Upper lobe of left lung (tissue), 6 donors: Measurements from ENCODE around the gene OR6J1. TPM values are rescaled to one million over a fixed set of nuclear protein-coding genes. Genes with fewer than 3 reads are reported as not detected.

Experiments used
- ATAC-seq, 2 donors: fragments of 200-7000 bp; cut with Tn5 transposase; one replicate each; pipeline ENCODE4 v1.9.1; 2022; ENCODE audit warnings: mild to moderate bottlenecking in 2 of 2, moderate library complexity in 2 of 2; ENCODE audit not compliant: low FRiP score in 2 of 2
- DNase-seq, 2 donors: peaks; one replicate each; pipeline ENCODE4 v3.0.0-alpha.2; 2019 to 2020
- H3K27ac ChIP-seq, 4 donors: fragments of 200-600 bp; sonication (generic); one replicate each; pipeline ENCODE4 v1.5.1; 2016 to 2019
- H3K27me3 ChIP-seq, 4 donors: fragments of 200-600 bp; sonication (generic); one replicate each; pipeline ENCODE4 v1.5.1; 2017 to 2019
- H3K36me3 ChIP-seq, 4 donors: fragments of 200-600 bp; sonication (generic); one replicate each; pipeline ENCODE4 v1.5.1; 2016 to 2019
- H3K4me1 ChIP-seq, 4 donors: fragments of 200-600 bp; sonication (generic); one replicate each; pipeline ENCODE4 v1.5.1; 2018 to 2019
- H3K4me3 ChIP-seq, 4 donors: fragments of 200-600 bp; sonication (generic); one replicate each; pipeline ENCODE4 v1.5.1; 2017 to 2019; ENCODE audit warnings: mild to moderate bottlenecking in 2 of 4, moderate library complexity in 1 of 4
- H3K9me3 ChIP-seq, 4 donors: fragments of 200-600 bp; sonication (generic); one replicate each; pipeline ENCODE4 v1.5.1; 2018 to 2019
- CTCF ChIP-seq, 6 experiments: fragments of 450-650 bp in 4 of 6; fragments of 200-600 bp in 2 of 6; sonication (generic) in 2 of 6; IDR thresholded peaks; one replicate each; pipeline ENCODE4 v1.5.1; 2016 to 2019; ENCODE audit warnings: antibody characterized with exemption in 6 of 6
- EP300 ChIP-seq, 4 donors: sonication (generic); formaldehyde crosslinking; IDR thresholded peaks; one replicate each; pipeline ENCODE4 v1.5.1; 2017; ENCODE audit warnings: antibody characterized with exemption in 4 of 4, control low read depth in 2 of 4
- POLR2A ChIP-seq, 4 donors: fragments of 450-650 bp; IDR thresholded peaks; one replicate each; pipeline ENCODE4 v1.5.1; 2016 to 2017; ENCODE audit warnings: antibody characterized with exemption in 4 of 4, mild to moderate bottlenecking in 2 of 4
- POLR2AphosphoS5 ChIP-seq, 2 donors: sonication (generic); formaldehyde crosslinking; IDR thresholded peaks; one replicate each; pipeline ENCODE4 v1.5.1; 2017; ENCODE audit warnings: antibody characterized with exemption in 2 of 2
- WGBS, 2 donors: methylation state at CpG; one replicate each; pipeline ENCODE4 v1.1.5; 2017 to 2018; 5-methylcytosine and 5-hydroxymethylcytosine counted together
- total RNA-seq, 6 donors: library from RNA; depleted of rRNA in 4 of 6; stranded (reverse); fragments of >200 nt in 4 of 6; gene quantifications; one replicate each; pipeline versions ENCODE4 v1.1.0 to v1.2.1, GENCODE V29; 2016 to 2021
- donor health status: DM: no; HTN: no; CAD: no; lungs with moderate emphysema.
- donor health status: DM: no; HTN: yes; CAD: no; lungs with severe emphysema.

Gene OR6J1
- total RNA-seq, 6 donors from 2014 or later: 0.30 TPM; not detected in 5

GRCh38 chr14:22606380-22606779 is 37.8 kb downstream of the OR6J1 start:
- TF ChIP-seq EP300 (IDR thresholded peaks at IDR 0.05): no peak
- TF ChIP-seq POLR2AphosphoS5 (IDR thresholded peaks at IDR 0.05): no peak
- TF ChIP-seq POLR2A (IDR thresholded peaks at IDR 0.05): no peak
- no peak for TF ChIP-seq CTCF (IDR thresholded peaks at IDR 0.05)
- no peak for DNase-seq
- no peaks in the 10 kb centered on the region for H3K4me1 ChIP-seq
- no peaks in the 10 kb centered on the region for H3K9me3 ChIP-seq
- H3K27me3 ChIP-seq: no peaks in the 10 kb centered on the region
- no peak for ATAC-seq
- H3K4me3 ChIP-seq: no peak overlapping the region
- no peak overlapping the region for H3K27ac ChIP-seq
- H3K36me3 ChIP-seq: peaks cover 54 to 99% (median 87%) of the 10 kb centered on the region in 4 donors
- WGBS, 2 donors: 90 to 94% methylated on average over 6 of the region's 6 CpGs

GRCh38 chr14:22602862-22603261 is 41.3 kb downstream of the OR6J1 start:
- no peak for ATAC-seq
- peaks cover 8 to 19% (median 11%) of the 10 kb centered on the region in 4 donors for H3K4me1 ChIP-seq
- no peak for DNase-seq
- H3K36me3 ChIP-seq: peaks cover 39 to 64% (median 60%) of the 10 kb centered on the region in 4 donors
- H3K27ac ChIP-seq: no peak overlapping the region
- H3K4me3 ChIP-seq: no peak overlapping the region
- no peaks in the 10 kb centered on the region for H3K27me3 ChIP-seq
- no peaks in the 10 kb centered on the region for H3K9me3 ChIP-seq
- TF ChIP-seq EP300 (IDR thresholded peaks at IDR 0.05) (no peak), POLR2AphosphoS5 (IDR thresholded peaks at IDR 0.05) (no peak), POLR2A (IDR thresholded peaks at IDR 0.05) (no peak), CTCF (IDR thresholded peaks at IDR 0.05) (no peak)

GRCh38 chr14:22601996-22602395 is 42.2 kb downstream of the OR6J1 start:
- peaks cover 36 to 55% (median 51%) of the 10 kb centered on the region in 4 donors for H3K36me3 ChIP-seq

GRCh38 chr14:22601456-22601855 is 42.7 kb downstream of the OR6J1 start:
- Histone ChIP-seq H3K4me1 (peaks cover 13 to 20% (median 18%) of the 10 kb centered on the region in 4 donors), H3K27me3 (no peaks in the 10 kb centered on the region), H3K27ac (no peak overlapping the region), H3K9me3 (no peaks in the 10 kb centered on the region), H3K4me3 (no peak overlapping the region), H3K36me3 (peaks cover 31 to 50% (median 47%) of the 10 kb centered on the region in 4 donors)
- no peak for TF ChIP-seq POLR2AphosphoS5 (IDR thresholded peaks at IDR 0.05)
- no peak for TF ChIP-seq POLR2A (IDR thresholded peaks at IDR 0.05)
- TF ChIP-seq EP300 (IDR thresholded peaks at IDR 0.05): no peak
- TF ChIP-seq CTCF (IDR thresholded peaks at IDR 0.05): no peak
- 75 to 82% methylated on average over 2 of the region's 2 CpGs for WGBS, 2 donors
- no peak for DNase-seq
- no peak for ATAC-seq

More at GRCh38 chr14:22601996-22602395, 42.2 kb downstream of the OR6J1 start:
- Histone ChIP-seq H3K4me3 (no peak overlapping the region), H3K27me3 (no peaks in the 10 kb centered on the region), H3K9me3 (no peaks in the 10 kb centered on the region), H3K27ac (no peak overlapping the region), H3K4me1 (peaks cover 13 to 20% (median 18%) of the 10 kb centered on the region in 4 donors)
- 72 to 88% methylated on average over 5 of the region's 5 CpGs for WGBS, 2 donors
- DNase-seq (no peak), ATAC-seq (no peak)
- TF ChIP-seq POLR2A (IDR thresholded peaks at IDR 0.05) (no peak), POLR2AphosphoS5 (IDR thresholded peaks at IDR 0.05) (no peak), CTCF (IDR thresholded peaks at IDR 0.05) (no peak), EP300 (IDR thresholded peaks at IDR 0.05) (no peak)

GRCh38 chr14:22600027-22600426 is 44.1 kb downstream of the OR6J1 start:
- no peak for ATAC-seq
- peaks cover 19 to 35% (median 33%) of the 10 kb centered on the region in 4 donors for H3K36me3 ChIP-seq
- H3K9me3 ChIP-seq: no peaks in the 10 kb centered on the region
- H3K4me1 ChIP-seq: peaks cover 13 to 20% (median 18%) of the 10 kb centered on the region in 4 donors
- DNase-seq: no peak
- no peak overlapping the region for H3K4me3 ChIP-seq
- H3K27me3 ChIP-seq: no peaks in the 10 kb centered on the region
- no peak for TF ChIP-seq POLR2A (IDR thresholded peaks at IDR 0.05)
- TF ChIP-seq CTCF (IDR thresholded peaks at IDR 0.05): no peak
- no peak for TF ChIP-seq POLR2AphosphoS5 (IDR thresholded peaks at IDR 0.05)
- TF ChIP-seq EP300 (IDR thresholded peaks at IDR 0.05): no peak
- H3K27ac ChIP-seq: no peak overlapping the region
